Glutamatergic neuron (in vitro differentiated cells): ENCODE data around the gene CAST. TPM values are rescaled to one million over a fixed set of nuclear protein-coding genes. Genes with fewer than 3 reads are reported as not detected.

Experiments used
- DNase-seq: peaks from one replicate; pipeline ENCODE4 v3.0.0; 2022
- H3K27ac Mint-ChIP-seq: one replicate; pipeline ENCODE4 v1.8.0; 2020; ENCODE audit warnings: mild to moderate bottlenecking, mixed read lengths, inconsistent platforms; ENCODE audit not compliant: unreplicated experiment
- H3K27me3 Mint-ChIP-seq: one replicate; pipeline ENCODE4 v1.8.0; 2020; ENCODE audit warnings: mild to moderate bottlenecking, moderate library complexity, mixed read lengths, inconsistent platforms; ENCODE audit not compliant: unreplicated experiment
- H3K36me3 Mint-ChIP-seq: one replicate; pipeline ENCODE4 v1.8.0; 2020; ENCODE audit warnings: mild to moderate bottlenecking, mixed read lengths, inconsistent platforms; ENCODE audit not compliant: unreplicated experiment
- H3K4me1 Mint-ChIP-seq: one replicate; pipeline ENCODE4 v1.8.0; 2020; ENCODE audit warnings: mild to moderate bottlenecking, low read depth, mixed read lengths, inconsistent platforms; ENCODE audit not compliant: unreplicated experiment
- H3K4me3 Mint-ChIP-seq: one replicate; pipeline ENCODE4 v1.8.0; 2020; ENCODE audit warnings: mild to moderate bottlenecking, mixed read lengths, inconsistent platforms; ENCODE audit not compliant: unreplicated experiment
- H3K9me3 Mint-ChIP-seq: one replicate; pipeline ENCODE4 v1.8.0; 2020; ENCODE audit warnings: mild to moderate bottlenecking, moderate library complexity, mixed read lengths, inconsistent platforms; ENCODE audit not compliant: unreplicated experiment
- total RNA-seq: library from RNA; stranded (reverse); fragmentation: NEBNext Ultra II Directional; extraction: Animal tissue kit (Norgen Biotek cat#: 25700); gene quantifications from one replicate; pipeline ENCODE4 v1.2.1, GENCODE V29; 2021; ENCODE audit not compliant: unreplicated experiment
- TF ChIP-seq, protein P1 (sequence below): fragments of 200-600 bp; sonication (generic); IDR thresholded peaks from one replicate; pipeline ENCODE4 v1.5.0; 2021; ENCODE audit not compliant: partially characterized antibody, unreplicated experiment

Gene CAST
- total RNA-seq, 1 donor from 2014 or later = 19.4 TPM

DNA sequence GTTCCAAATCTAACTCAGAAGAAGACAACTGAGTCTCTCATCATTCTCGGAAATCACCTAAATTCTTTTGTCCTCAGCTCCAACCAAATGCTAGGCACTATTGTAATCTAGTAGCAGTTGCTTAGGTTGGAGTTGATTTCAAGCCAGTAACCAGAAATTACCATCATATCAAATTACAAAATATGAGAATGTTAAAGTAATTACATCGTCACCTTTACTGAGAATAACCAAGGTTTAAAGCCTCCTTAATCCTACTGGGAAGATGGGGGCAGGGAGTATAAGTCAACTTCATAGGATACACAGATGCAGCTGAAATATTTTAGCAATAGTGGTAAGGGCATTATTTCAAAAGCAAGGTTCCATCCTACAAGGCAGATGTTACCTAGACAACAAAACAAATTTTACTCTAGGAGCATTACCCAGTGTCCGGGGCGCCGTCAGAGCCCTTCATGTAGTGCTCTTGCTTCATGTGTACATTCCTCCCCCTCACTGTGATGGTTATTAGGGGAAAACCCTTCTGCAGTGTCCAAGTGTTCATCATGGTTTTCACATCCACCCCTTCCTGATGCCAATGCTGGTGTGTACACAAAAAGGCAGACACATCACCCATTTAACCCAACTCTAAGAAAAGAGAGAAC, 126.1 kb downstream of the CAST start:
- DNase-seq = no peak
- H3K36me3 Mint-ChIP-seq = no peaks in the 10 kb centered on the region
- H3K4me1 Mint-ChIP-seq = peaks cover 2% of the 10 kb centered on the region
- TF ChIP-seq, protein P1, sequence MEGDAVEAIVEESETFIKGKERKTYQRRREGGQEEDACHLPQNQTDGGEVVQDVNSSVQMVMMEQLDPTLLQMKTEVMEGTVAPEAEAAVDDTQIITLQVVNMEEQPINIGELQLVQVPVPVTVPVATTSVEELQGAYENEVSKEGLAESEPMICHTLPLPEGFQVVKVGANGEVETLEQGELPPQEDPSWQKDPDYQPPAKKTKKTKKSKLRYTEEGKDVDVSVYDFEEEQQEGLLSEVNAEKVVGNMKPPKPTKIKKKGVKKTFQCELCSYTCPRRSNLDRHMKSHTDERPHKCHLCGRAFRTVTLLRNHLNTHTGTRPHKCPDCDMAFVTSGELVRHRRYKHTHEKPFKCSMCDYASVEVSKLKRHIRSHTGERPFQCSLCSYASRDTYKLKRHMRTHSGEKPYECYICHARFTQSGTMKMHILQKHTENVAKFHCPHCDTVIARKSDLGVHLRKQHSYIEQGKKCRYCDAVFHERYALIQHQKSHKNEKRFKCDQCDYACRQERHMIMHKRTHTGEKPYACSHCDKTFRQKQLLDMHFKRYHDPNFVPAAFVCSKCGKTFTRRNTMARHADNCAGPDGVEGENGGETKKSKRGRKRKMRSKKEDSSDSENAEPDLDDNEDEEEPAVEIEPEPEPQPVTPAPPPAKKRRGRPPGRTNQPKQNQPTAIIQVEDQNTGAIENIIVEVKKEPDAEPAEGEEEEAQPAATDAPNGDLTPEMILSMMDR = no peak
- H3K27ac Mint-ChIP-seq = no peak overlapping the region
- no peaks in the 10 kb centered on the region for H3K9me3 Mint-ChIP-seq
- peaks cover 4% of the 10 kb centered on the region for H3K27me3 Mint-ChIP-seq
- H3K4me3 Mint-ChIP-seq = no peak overlapping the region

DNA sequence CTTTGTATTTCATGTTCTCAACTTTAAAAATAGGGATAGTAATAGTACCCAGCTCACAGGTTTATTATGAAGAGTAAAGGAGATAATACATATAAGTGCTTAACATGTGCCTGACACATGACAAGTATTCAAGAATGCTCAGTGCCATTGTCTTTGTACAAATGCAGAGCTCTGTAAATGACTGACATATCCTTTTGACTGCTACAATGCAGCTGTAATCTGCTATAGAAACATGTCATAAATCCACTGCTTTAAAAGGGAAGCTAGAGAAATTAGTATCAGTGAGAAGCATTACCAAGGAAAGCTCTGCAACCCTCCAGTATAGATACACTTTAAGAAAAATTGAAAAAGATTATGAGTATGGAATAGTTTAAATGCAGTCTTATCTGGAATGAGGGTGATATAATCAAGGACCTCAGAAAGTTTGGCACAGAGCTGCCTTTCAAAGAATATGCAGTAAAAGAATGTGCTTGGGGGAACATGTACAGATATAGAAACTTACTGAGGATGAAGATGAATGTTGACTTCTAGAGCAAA, 127.7 kb downstream of the CAST start:
- no peak for DNase-seq
- Mint-ChIP-seq H3K27me3 (peaks cover 4% of the 10 kb centered on the region), H3K36me3 (no peaks in the 10 kb centered on the region), H3K9me3 (no peaks in the 10 kb centered on the region), H3K27ac (no peak overlapping the region), H3K4me1 (peaks cover 2% of the 10 kb centered on the region), H3K4me3 (no peak overlapping the region)
- TF ChIP-seq, protein P1 = no peak

DNA sequence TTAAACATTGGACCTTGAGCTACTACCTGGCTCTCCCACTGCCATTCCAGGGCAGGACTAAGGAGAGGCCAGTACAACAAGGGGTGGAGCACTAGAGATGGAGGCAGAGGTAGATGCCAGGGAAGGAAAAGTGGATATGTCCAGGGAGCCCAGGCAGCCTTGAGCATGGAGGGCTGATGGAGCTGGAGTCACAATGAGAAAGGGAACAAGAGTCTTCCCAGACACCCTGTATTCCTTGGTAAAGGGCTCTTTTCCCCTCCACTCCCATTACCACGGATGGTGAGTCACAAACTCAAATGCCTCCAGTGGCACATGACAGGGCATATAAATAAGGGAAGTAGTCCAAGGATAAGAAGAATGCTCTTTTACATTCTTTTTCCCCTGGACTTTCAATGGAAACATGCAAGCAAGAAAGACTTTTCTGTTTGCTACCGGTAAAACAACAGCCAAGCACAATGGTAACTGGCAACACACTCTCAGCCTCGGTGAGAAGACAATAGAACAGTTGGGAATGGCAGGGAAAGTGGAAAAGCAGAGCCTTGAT, 128.9 kb downstream of the CAST start:
- no peaks in the 10 kb centered on the region for H3K9me3 Mint-ChIP-seq
- DNase-seq = no peak
- H3K27ac Mint-ChIP-seq = no peak overlapping the region
- H3K36me3 Mint-ChIP-seq = peaks cover 6% of the 10 kb centered on the region
- peaks cover 6% of the 10 kb centered on the region for H3K27me3 Mint-ChIP-seq
- TF ChIP-seq, protein P1 = no peak
- peaks cover 2% of the 10 kb centered on the region for H3K4me1 Mint-ChIP-seq
- no peak overlapping the region for H3K4me3 Mint-ChIP-seq

DNA sequence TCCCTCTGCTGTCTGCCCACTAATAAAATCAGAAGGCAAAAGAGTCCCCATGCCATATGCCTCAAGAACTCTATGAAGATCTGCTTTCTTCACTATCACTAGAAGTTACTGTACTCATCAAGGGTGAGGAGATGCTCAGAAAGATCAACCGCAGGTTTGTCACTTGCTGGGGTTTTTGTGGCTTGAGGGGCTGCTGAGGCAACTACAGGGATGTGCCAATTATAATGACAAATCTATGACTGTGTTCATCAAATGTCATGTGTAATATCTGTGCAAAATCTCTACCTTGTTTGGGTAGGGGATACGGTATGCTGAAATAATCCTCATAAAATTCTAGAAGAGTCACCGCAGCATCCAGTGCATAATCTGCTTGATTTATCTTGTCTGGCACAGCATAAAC, 132.6 kb downstream of the CAST start:
- no peak overlapping the region for H3K27ac Mint-ChIP-seq
- TF ChIP-seq, protein P1 = no peak
- DNase-seq = no peak
- H3K4me1 Mint-ChIP-seq = peaks cover 4% of the 10 kb centered on the region
- no peak overlapping the region for H3K4me3 Mint-ChIP-seq
- peaks cover 11% of the 10 kb centered on the region for H3K36me3 Mint-ChIP-seq
- no peaks in the 10 kb centered on the region for H3K9me3 Mint-ChIP-seq
- H3K27me3 Mint-ChIP-seq = peaks cover 6% of the 10 kb centered on the region

DNA sequence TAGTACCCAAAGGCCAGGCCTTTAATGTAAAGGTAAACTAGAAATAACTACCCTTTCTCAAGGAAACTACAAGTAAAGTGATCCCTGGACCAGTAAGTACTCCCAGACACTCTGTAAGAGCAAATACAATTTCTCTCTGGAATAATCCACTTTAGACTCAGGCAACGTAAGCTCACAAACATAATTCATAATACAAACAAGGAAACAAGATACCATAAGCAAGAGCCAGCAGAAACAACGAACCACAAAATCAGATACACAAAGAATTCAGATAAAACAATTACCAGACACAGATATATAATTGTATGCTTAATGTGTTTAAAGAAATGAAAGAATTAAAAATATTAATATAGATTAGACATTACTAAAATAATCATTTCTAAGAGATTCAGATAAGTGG, 133.4 kb downstream of the CAST start:
- TF ChIP-seq, protein P1 = no peak
- Mint-ChIP-seq H3K27ac (no peak overlapping the region), H3K27me3 (peaks cover 6% of the 10 kb centered on the region), H3K36me3 (peaks cover 11% of the 10 kb centered on the region), H3K9me3 (no peaks in the 10 kb centered on the region), H3K4me1 (peaks cover 6% of the 10 kb centered on the region), H3K4me3 (no peak overlapping the region)
- DNase-seq = no peak
